Loucy (cell line): ENCODE results near the gene PLCG2.
A peak's percentile ranks its signal among the peaks of the same experiment; 100 is the strongest.

Experiments used
- H2AFZ ChIP-seq: fragments of 200-600 bp; sonication (generic); 2 replicates; pipeline ENCODE4 v1.6.0; 2016; ENCODE audit warnings: antibody characterized with exemption, mild to moderate bottlenecking, low read length, moderate library complexity
- H3F3A ChIP-seq: fragments of 200-600 bp; 2 replicates; pipeline ENCODE4 v1.6.0; 2016; ENCODE audit warnings: antibody characterized with exemption, low read depth, mild to moderate bottlenecking
- H3K27me3 ChIP-seq: fragments of 200-600 bp; sonication (generic); 2 replicates; pipeline ENCODE4 v1.6.1; 2014; ENCODE audit warnings: low read length, mild to moderate bottlenecking; ENCODE audit not compliant: insufficient read depth, poor library complexity, severe bottlenecking
- H3K36me3 ChIP-seq: fragments of 200-600 bp; sonication (generic); 2 replicates; pipeline ENCODE4 v1.6.1; 2016; ENCODE audit warnings: low read length; ENCODE audit not compliant: insufficient read depth
- H3K4me1 ChIP-seq: fragments of 200-600 bp; sonication (generic); 2 replicates; pipeline ENCODE4 v1.5.1; 2014; ENCODE audit warnings: low read length, mild to moderate bottlenecking; ENCODE audit not compliant: insufficient read depth, poor library complexity, severe bottlenecking
- H3K4me2 ChIP-seq: fragments of 200-600 bp; sonication (generic); 2 replicates; pipeline ENCODE4 v1.6.0; 2014; ENCODE audit warnings: antibody characterized with exemption, low read length, low read depth, mild to moderate bottlenecking; ENCODE audit not compliant: poor library complexity, severe bottlenecking
- H3K4me3 ChIP-seq: fragments of 200-600 bp; sonication (generic); 2 replicates; pipeline ENCODE4 v1.5.1; 2014; ENCODE audit warnings: low read length, mild to moderate bottlenecking, mixed read lengths; ENCODE audit not compliant: poor library complexity, severe bottlenecking
- H3K79me2 ChIP-seq: fragments of 200-600 bp; sonication (generic); 2 replicates; pipeline ENCODE4 v1.6.1; 2014; ENCODE audit warnings: low read length; ENCODE audit not compliant: insufficient read depth
- H3K9ac ChIP-seq: fragments of 200-600 bp; sonication (generic); 2 replicates; pipeline ENCODE4 v1.6.0; 2014; ENCODE audit warnings: mild to moderate bottlenecking, low read depth, low read length, moderate library complexity; ENCODE audit not compliant: poor library complexity, severe bottlenecking
- H3K9me2 ChIP-seq: fragments of 200-600 bp; sonication (generic); replicated peaks from 2 replicates; pipeline ENCODE4 v1.6.1; 2016; ENCODE audit warnings: low read depth, low read length, mixed read lengths
- H3K9me3 ChIP-seq: fragments of 200-600 bp; sonication (generic); 2 replicates; pipeline ENCODE4 v1.6.1; 2014; ENCODE audit warnings: mild to moderate bottlenecking, antibody characterized with exemption, low read length, low read depth; ENCODE audit not compliant: insufficient read depth
- H4K20me1 ChIP-seq: fragments of 200-600 bp; sonication (generic); 2 replicates; pipeline ENCODE4 v1.6.0; 2014; ENCODE audit warnings: antibody characterized with exemption, low read length, mild to moderate bottlenecking; ENCODE audit not compliant: insufficient read depth, poor library complexity, severe bottlenecking
- CTCF ChIP-seq: fragments of 200-600 bp; sonication (generic); conservative IDR thresholded peaks from 2 replicates; pipeline ENCODE4 v1.5.1; 2014; ENCODE audit warnings: mild to moderate bottlenecking, antibody characterized with exemption, low read length
- EZH2phosphoT487 ChIP-seq: fragments of 200-600 bp; IDR thresholded peaks from 2 replicates; pipeline ENCODE4 v1.6.1; 2018; ENCODE audit warnings: antibody characterized with exemption, mild to moderate bottlenecking, moderate library complexity, borderline replicate concordance

The PLCG2 gene

DNA sequence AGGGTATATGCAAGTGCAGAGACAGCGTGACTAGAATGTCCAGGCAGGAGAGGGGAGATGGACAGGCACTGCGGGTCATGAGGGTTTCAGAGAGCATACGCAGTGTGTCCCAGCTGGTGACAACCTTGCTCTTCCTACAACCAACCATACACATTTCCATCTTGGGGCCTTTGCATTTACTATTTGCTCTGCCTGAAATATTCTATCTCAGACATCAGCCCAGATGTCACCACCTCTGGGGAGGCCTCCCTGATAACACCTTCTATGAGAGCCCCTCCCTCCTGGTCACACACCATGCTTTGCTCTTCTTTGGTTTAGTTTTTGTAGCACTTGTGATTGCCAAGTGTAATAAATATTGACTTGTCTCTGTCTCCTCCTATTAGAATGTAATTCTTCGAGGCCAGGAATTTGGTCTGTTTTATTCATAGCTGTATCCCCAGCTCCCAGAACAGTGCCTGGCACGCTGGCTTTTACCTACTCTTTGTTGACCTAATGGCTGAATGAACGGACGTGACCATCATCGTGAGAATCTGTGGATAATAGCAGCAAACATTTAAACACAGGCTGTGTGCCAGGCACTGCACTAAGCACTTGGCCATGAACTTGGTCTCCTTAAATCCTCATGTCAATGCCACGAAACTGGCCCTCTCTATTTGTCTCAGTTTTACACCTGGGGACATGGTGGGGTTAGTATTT is 51.9 kb downstream of the PLCG2 start:
- H3K4me1 ChIP-seq = peaks cover 70% of the 10 kb centered on the region
- TF ChIP-seq EZH2phosphoT487 (no peak), CTCF (no peak)

DNA sequence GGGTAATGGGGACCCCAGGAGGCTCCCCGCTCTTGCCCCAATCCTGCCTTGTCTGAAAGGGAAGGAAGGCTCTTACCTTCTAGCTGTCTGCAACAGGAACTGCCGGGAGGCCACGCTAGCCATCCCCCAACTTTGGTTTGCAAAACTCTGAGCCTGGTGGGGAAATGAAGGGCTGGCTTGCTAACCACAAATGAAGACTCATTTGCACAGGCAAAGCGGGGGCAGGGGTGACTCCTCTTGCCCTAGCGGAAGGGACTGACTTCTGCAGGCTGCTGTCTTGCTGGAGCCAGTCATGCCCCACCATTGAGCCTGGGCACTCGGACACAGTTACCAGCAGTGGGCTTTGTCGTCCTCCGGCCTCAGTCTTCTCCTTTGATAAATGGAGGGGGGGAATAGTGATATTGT is 52.6 kb downstream of the PLCG2 start:
- peaks cover 64% of the 10 kb centered on the region for H3K4me1 ChIP-seq
- peak; percentile 47 for TF ChIP-seq CTCF
- no peak for TF ChIP-seq EZH2phosphoT487
- peaks cover 42% of the 10 kb centered on the region; the same call in 1 of the 2 replicates for H3K79me2 ChIP-seq
- peak overlapping the region; percentile 69 for H3K4me3 ChIP-seq
- H3K27me3 ChIP-seq = no peaks in the 10 kb centered on the region
- H3K4me2 ChIP-seq = peak overlapping the region; percentile 83
- peaks cover 3% of the 10 kb centered on the region; the same call in 1 of the 2 replicates for H3F3A ChIP-seq
- peak overlapping the region; percentile 65 for H2AFZ ChIP-seq
- H3K9ac ChIP-seq = peak overlapping the region; percentile 81
- no peaks in the 10 kb centered on the region for H3K36me3 ChIP-seq
- no peaks in the 10 kb centered on the region for H3K9me3 ChIP-seq
- H3K9me2 ChIP-seq = no peaks in the 10 kb centered on the region
- H4K20me1 ChIP-seq = no peaks in the 10 kb centered on the region

More for the DNA sequence above, 51.9 kb downstream of the PLCG2 start:
- Histone ChIP-seq H3F3A (peaks cover 3% of the 10 kb centered on the region; the same call in 1 of the 2 replicates), H3K4me3 (peak overlapping the region; percentile 69), H3K9me2 (no peaks in the 10 kb centered on the region), H4K20me1 (no peaks in the 10 kb centered on the region), H3K79me2 (peaks cover 42% of the 10 kb centered on the region; the same call in 1 of the 2 replicates), H3K9ac (peak overlapping the region; percentile 81), H3K4me2 (peak overlapping the region; percentile 83), H3K36me3 (no peaks in the 10 kb centered on the region), H3K27me3 (no peaks in the 10 kb centered on the region), H3K9me3 (no peaks in the 10 kb centered on the region), H2AFZ (peak overlapping the region; percentile 65; the same call in 1 of the 2 replicates)

GRCh38 chr16:81832801-81833547 is 53.9 kb downstream of the PLCG2 start:
- Histone ChIP-seq H3K36me3 (no peaks in the 10 kb centered on the region), H3F3A (peaks cover 3% of the 10 kb centered on the region; the same call in 1 of the 2 replicates), H2AFZ (no peak overlapping the region), H3K27me3 (no peaks in the 10 kb centered on the region), H3K9me2 (no peaks in the 10 kb centered on the region), H4K20me1 (no peaks in the 10 kb centered on the region), H3K4me3 (peak overlapping the region; percentile 69), H3K9ac (peak overlapping the region; percentile 81), H3K79me2 (peaks cover 34% of the 10 kb centered on the region; the same call in 1 of the 2 replicates), H3K9me3 (no peaks in the 10 kb centered on the region), H3K4me2 (peak overlapping the region; percentile 83), H3K4me1 (peaks cover 68% of the 10 kb centered on the region)
- TF ChIP-seq EZH2phosphoT487 (no peak), CTCF (no peak)
